Neural crest cell (in vitro differentiated cells): ENCODE results near the gene ATF6B. TPM values are rescaled to one million over a fixed set of nuclear protein-coding genes. Genes with fewer than 3 reads are reported as not detected.

Experiments used
- DNase-seq: peaks from one replicate; pipeline ENCODE4 v3.0.0; 2021; ENCODE audit warnings: low read depth, mixed read lengths, low spot score
- H3K27ac Mint-ChIP-seq: one replicate; pipeline ENCODE4 v1.8.0; 2021; ENCODE audit warnings: mild to moderate bottlenecking, mixed read lengths; ENCODE audit not compliant: unreplicated experiment
- H3K27me3 Mint-ChIP-seq: 2 replicates; pipeline ENCODE4 v1.8.0; 2021; ENCODE audit warnings: low read depth, mild to moderate bottlenecking, mixed read lengths
- H3K36me3 Mint-ChIP-seq: 2 replicates; pipeline ENCODE4 v1.8.0; 2021; ENCODE audit warnings: low read depth, mild to moderate bottlenecking, mixed read lengths
- H3K4me1 Mint-ChIP-seq: 2 replicates; pipeline ENCODE4 v1.8.0; 2021; ENCODE audit warnings: mixed read lengths
- H3K4me3 Mint-ChIP-seq: one replicate; pipeline ENCODE4 v1.8.0; 2021; ENCODE audit warnings: mild to moderate bottlenecking, mixed read lengths
- H3K9me3 Mint-ChIP-seq: 2 replicates; pipeline ENCODE4 v1.8.0; 2021; ENCODE audit warnings: mixed read lengths
- total RNA-seq: library from RNA; stranded (reverse); gene quantifications from 2 replicates; pipeline ENCODE4 v1.2.1, GENCODE V29; 2021
- TF ChIP-seq, protein P1 (sequence below): fragments of 200-600 bp; sonication (generic); conservative IDR thresholded peaks from 2 replicates; pipeline ENCODE4 v1.5.0; 2021; ENCODE audit warnings: antibody characterized with exemption, mild to moderate bottlenecking

Gene ATF6B
- total RNA-seq, 1 donor from 2014 or later, result 83.6 TPM

GRCh38 chr6:32083812-32084768 lies 44.0 kb downstream of the ATF6B start:
- no peaks in the 10 kb centered on the region for H3K36me3 Mint-ChIP-seq
- H3K9me3 Mint-ChIP-seq, result no peaks in the 10 kb centered on the region
- H3K4me1 Mint-ChIP-seq, result peaks cover 36% of the 10 kb centered on the region
- H3K27ac Mint-ChIP-seq, result peak overlapping the region; percentile 29
- peaks cover 16% of the 10 kb centered on the region for H3K27me3 Mint-ChIP-seq
- no peak for DNase-seq
- TF ChIP-seq, protein P1, sequence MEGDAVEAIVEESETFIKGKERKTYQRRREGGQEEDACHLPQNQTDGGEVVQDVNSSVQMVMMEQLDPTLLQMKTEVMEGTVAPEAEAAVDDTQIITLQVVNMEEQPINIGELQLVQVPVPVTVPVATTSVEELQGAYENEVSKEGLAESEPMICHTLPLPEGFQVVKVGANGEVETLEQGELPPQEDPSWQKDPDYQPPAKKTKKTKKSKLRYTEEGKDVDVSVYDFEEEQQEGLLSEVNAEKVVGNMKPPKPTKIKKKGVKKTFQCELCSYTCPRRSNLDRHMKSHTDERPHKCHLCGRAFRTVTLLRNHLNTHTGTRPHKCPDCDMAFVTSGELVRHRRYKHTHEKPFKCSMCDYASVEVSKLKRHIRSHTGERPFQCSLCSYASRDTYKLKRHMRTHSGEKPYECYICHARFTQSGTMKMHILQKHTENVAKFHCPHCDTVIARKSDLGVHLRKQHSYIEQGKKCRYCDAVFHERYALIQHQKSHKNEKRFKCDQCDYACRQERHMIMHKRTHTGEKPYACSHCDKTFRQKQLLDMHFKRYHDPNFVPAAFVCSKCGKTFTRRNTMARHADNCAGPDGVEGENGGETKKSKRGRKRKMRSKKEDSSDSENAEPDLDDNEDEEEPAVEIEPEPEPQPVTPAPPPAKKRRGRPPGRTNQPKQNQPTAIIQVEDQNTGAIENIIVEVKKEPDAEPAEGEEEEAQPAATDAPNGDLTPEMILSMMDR, result no peak
- H3K4me3 Mint-ChIP-seq, result no peak overlapping the region

DNA sequence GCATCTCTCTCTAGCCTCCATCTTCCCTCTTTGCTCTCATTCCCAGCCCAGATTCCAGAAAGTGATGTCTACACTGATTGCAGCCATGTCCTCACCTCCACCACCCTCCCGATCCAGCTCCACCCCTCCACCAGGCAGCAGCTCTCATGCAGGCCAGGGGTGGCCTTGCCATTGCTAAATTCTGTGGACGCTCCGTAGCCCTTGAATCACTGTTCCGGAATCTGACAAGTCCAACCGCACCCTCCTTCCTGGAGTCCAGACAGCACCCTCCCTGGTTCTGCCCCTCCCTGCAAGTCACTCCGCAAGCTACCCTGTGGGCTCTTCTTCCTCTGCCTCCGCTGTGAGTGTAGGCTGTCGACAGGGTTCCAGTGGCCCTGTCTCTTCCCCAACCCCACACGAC lies 45.1 kb downstream of the ATF6B start:
- H3K27me3 Mint-ChIP-seq, result peaks cover 11% of the 10 kb centered on the region
- no peak for DNase-seq
- H3K4me3 Mint-ChIP-seq, result no peak overlapping the region
- H3K9me3 Mint-ChIP-seq, result no peaks in the 10 kb centered on the region
- TF ChIP-seq, protein P1, result no peak
- no peaks in the 10 kb centered on the region for H3K36me3 Mint-ChIP-seq
- peaks cover 36% of the 10 kb centered on the region for H3K4me1 Mint-ChIP-seq
- peak overlapping the region; percentile 5 for H3K27ac Mint-ChIP-seq

- H3K4me1 Mint-ChIP-seq, result peaks cover 36% of the 10 kb centered on the region
- TF ChIP-seq, protein P1, result no peak
- no peaks in the 10 kb centered on the region for H3K9me3 Mint-ChIP-seq
- peak overlapping the region; percentile 24 for H3K27ac Mint-ChIP-seq
- DNase-seq, result no peak
- H3K27me3 Mint-ChIP-seq, result peaks cover 11% of the 10 kb centered on the region
- no peaks in the 10 kb centered on the region for H3K36me3 Mint-ChIP-seq
- H3K4me3 Mint-ChIP-seq, result no peak overlapping the region
Observed at GRCh38 chr6:32082478-32082877, 45.6 kb downstream of the ATF6B start.

DNA sequence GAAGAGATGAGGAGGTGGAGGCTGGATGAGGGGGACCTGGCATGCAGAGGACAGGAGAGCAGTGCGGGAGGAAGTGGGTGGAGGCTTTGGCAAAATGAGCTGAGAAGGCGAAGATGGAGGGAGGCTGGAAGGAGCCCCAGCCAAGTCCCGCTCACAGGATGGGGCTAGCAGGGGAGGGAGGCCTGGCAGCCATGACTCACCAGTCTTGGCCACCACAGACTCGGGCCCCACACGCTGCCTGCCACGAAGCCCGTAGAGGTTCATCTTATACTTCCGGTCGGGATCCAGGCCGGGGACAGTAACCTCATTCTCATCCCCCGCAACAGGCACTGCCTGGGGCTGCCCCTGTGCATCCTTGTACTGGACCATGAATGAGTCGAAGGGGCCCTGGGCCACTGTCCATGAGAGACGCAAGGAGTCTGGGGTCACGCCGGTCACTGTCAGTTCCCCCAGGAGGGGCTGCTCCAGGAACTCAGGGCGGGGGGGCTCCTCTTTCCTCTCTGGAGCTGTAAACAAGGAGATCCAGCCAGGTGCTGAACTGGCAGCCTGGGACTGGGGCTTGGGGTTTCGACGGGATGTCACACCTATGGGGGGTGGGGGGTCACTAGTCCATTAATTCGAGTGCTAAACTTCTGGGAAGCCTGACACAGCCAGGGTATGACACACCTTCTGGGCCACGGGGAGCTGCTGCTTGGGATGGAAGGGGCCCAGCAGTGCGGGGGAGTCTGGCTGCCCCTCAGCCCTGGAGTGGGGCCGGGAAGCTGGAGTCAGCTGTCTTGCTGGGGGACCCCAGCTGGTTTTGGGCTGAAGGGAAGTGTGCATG lies 46.7 kb downstream of the ATF6B start:
- TF ChIP-seq, protein P1, result no peak
- Mint-ChIP-seq H3K27ac (peak overlapping the region; percentile 27), H3K4me1 (peaks cover 36% of the 10 kb centered on the region), H3K27me3 (peaks cover 7% of the 10 kb centered on the region), H3K4me3 (no peak overlapping the region), H3K9me3 (no peaks in the 10 kb centered on the region), H3K36me3 (no peaks in the 10 kb centered on the region)
- peak; percentile 33 for DNase-seq

DNA sequence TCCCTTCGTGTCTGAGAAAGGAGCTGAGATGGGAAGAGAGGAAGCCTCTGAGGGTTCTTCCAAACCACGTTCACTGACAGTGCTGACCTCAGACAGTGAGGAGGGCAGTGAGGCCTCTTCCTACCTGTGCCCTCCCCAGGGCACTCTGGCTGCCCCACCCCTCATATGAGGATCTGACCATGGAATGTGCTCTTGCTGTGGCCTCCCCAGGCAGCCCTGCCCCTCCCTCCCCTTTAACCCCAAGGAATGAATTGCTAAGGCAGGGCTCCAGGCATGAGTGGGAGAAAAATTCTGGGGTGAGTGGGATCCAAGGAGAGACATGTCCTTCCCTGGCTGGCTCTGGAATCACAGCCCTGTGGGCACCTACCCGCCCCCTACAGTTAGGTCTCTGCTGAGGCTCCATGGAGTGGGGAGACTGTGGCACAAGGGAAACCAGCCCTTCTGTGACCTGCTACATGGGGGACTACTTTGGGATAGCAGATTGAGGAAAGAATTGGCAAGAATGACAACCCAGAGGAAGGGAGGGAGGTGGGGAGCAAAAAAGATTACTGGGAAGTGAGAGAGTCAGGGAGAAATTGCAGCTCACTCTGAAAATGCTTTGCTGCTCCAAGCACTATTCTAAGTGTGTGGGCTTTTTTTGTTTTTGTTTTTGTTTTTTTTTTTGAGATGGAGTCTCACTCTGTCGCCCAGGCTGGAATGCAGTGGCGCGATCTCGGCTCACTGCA lies 48.3 kb downstream of the ATF6B start:
- Mint-ChIP-seq H3K27me3 (no peaks in the 10 kb centered on the region), H3K9me3 (no peaks in the 10 kb centered on the region), H3K4me3 (no peak overlapping the region), H3K4me1 (peaks cover 36% of the 10 kb centered on the region), H3K27ac (peak overlapping the region; percentile 52), H3K36me3 (no peaks in the 10 kb centered on the region)
- DNase-seq, result no peak
- TF ChIP-seq, protein P1, result no peak
